Mammary epithelial cell (primary cell): ENCODE data around the gene IFT122.

Source experiments
- EZH2 ChIP-seq: IDR thresholded peaks from 2 replicates; pipeline ENCODE4 v1.6.1; 2012; ENCODE audit warnings: low read length, inconsistent platforms, borderline replicate concordance
- TF ChIP-seq, protein P1 (sequence below), 2 donors: IDR thresholded peaks in 1 of 2; conservative IDR thresholded peaks in 1 of 2; 2 replicates each; pipeline ENCODE4 v1.5.1; 2011 to 2012; ENCODE audit warnings: inconsistent platforms in 2 of 2, low read length in 2 of 2, mild to moderate bottlenecking in 2 of 2, control low read depth in 1 of 2, low read depth in 1 of 2; ENCODE audit not compliant: insufficient read depth in 1 of 2; ENCODE audit errors: extremely low read depth in 1 of 2

DNA sequence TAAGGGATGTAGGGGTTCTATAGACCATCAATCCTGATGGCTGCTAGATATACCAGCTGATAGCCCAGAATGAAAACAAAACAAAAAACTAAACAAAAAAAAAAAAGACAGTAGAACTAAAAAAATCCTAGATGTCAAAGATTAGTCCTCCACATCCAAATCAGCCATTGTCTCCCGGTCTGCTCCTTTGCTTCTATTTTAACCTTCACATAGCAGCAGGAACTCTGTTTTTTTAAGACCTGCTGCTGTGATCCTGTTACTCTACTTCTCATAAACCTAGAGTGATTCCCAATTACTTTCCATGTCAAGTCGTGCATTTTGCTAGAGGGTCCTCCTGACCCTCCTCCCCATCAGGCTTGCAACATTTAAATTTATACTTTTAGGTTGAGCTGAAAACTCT, 2.5 kb downstream of the IFT122 start:
- TF ChIP-seq EZH2: no peak
- TF ChIP-seq, protein P1, sequence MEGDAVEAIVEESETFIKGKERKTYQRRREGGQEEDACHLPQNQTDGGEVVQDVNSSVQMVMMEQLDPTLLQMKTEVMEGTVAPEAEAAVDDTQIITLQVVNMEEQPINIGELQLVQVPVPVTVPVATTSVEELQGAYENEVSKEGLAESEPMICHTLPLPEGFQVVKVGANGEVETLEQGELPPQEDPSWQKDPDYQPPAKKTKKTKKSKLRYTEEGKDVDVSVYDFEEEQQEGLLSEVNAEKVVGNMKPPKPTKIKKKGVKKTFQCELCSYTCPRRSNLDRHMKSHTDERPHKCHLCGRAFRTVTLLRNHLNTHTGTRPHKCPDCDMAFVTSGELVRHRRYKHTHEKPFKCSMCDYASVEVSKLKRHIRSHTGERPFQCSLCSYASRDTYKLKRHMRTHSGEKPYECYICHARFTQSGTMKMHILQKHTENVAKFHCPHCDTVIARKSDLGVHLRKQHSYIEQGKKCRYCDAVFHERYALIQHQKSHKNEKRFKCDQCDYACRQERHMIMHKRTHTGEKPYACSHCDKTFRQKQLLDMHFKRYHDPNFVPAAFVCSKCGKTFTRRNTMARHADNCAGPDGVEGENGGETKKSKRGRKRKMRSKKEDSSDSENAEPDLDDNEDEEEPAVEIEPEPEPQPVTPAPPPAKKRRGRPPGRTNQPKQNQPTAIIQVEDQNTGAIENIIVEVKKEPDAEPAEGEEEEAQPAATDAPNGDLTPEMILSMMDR (conservative IDR thresholded peaks at IDR 0.05 in 1 of 2, IDR thresholded peaks at IDR 0.05 in 1 of 2; ENCODE audit: extremely low read depth in 1 of 2, insufficient read depth in 1 of 2, low read depth in 1 of 2, low read length in 2 of 2): no peak
